ENCODE results near the gene C5AR2.

Gene C5AR2

GRCh38 chr19:47390533-47391488 is 58.8 kb downstream of the C5AR2 start:
- no peak for DNase-seq

GRCh38 chr19:47391510-47392223 is 59.7 kb downstream of the C5AR2 start:
- DNase-seq, result no peak
